ENCODE data around the gene MFNG. TPM values are rescaled to one million over a fixed set of nuclear protein-coding genes. Genes with fewer than 3 reads are reported as not detected.

Gene MFNG
- total RNA-seq, 1 donor from 2014 or later = 75.4 TPM

DNA sequence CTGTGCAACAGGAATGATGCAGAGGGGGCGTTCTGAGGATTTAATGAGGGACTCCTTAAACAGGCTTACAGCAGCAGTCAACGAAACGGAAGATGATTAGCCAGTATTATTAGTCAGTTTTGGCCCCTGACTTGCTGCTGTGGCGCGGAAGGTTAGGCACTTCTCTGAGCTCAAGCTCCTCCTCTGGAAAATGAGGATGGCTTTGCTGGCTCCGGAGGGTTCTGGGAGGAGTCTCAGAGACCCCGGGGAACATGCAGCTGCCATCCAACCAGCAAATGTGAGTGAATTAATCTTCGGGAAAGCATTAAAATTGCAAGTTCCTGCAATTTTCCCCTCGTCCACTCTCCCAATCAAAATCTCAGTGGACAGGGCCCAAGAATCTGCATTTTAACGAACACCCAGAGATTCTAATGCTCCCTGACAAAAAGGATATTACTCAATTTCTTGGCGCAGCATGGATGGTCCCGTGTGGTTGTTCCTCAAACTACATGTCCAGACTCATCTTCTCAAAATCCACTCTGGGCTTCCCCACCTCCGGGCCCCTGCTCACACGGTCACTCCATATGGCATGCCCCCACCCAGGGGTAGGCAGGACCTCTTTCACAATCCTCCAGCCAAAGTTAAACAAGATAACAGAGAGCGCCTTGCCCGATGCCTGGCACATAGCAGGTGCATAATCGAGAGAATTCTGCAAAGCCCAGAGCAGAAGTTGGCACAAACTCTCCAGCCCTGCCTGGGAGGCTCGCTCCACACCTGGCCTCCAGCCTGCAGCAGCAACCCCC is 65.3 kb downstream of the MFNG start:
- peaks cover 4% of the 10 kb centered on the region for H3K36me3 Mint-ChIP-seq (ENCODE audit: low read depth, unreplicated experiment)
- DNase-seq (ENCODE audit: low spot score) = no peak

DNA sequence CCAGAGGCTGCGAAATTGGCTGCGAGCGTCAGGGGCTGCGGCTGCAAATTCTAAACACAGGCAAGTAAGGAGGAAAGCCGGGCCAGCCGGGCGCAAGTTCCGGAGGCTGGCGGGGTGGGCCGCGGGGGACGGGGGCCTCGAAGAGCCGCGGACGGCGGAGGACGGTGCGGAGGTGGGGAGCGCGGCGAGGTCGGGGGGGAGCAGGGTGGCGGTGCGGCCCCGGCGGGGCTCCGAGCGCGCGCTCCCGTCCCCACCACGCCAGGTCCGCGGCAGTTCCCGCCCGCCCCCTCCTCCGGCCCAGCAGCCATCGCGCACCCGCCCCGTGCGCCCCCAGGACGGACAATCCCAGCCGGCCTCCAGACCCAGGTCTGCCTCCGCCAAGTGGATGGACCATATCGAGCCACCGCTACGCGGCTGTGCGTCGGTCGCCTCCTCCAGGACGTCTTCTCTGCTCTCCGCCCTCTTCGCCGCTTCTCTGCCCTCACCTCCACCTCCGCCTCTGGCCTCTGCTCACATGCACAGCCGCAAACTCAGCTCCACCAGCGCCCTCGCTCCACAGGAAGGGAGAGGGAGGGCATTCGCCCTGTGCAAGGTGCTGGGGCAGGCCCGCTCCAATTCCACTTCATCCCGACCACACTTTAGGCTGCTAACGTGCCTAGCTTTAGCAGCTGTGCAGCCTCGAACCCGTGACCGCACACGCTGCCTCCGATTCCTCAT is 66.1 kb downstream of the MFNG start:
- peaks cover 14% of the 10 kb centered on the region for H3K4me1 Mint-ChIP-seq (ENCODE audit: unreplicated experiment)
- peak; percentile 32 for DNase-seq (ENCODE audit: low spot score)
- TF ChIP-seq, protein P1, sequence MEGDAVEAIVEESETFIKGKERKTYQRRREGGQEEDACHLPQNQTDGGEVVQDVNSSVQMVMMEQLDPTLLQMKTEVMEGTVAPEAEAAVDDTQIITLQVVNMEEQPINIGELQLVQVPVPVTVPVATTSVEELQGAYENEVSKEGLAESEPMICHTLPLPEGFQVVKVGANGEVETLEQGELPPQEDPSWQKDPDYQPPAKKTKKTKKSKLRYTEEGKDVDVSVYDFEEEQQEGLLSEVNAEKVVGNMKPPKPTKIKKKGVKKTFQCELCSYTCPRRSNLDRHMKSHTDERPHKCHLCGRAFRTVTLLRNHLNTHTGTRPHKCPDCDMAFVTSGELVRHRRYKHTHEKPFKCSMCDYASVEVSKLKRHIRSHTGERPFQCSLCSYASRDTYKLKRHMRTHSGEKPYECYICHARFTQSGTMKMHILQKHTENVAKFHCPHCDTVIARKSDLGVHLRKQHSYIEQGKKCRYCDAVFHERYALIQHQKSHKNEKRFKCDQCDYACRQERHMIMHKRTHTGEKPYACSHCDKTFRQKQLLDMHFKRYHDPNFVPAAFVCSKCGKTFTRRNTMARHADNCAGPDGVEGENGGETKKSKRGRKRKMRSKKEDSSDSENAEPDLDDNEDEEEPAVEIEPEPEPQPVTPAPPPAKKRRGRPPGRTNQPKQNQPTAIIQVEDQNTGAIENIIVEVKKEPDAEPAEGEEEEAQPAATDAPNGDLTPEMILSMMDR (IDR thresholded peaks at IDR 0.05; ENCODE audit: unreplicated experiment) = no peak
- peaks cover 35% of the 10 kb centered on the region for H3K27me3 Mint-ChIP-seq (ENCODE audit: unreplicated experiment)
- no peak overlapping the region for H3K27ac Mint-ChIP-seq (ENCODE audit: unreplicated experiment)
- peaks cover 4% of the 10 kb centered on the region for H3K36me3 Mint-ChIP-seq (ENCODE audit: low read depth, unreplicated experiment)
- no peaks in the 10 kb centered on the region for H3K9me3 Mint-ChIP-seq (ENCODE audit: unreplicated experiment)
- H3K4me3 Mint-ChIP-seq (ENCODE audit: unreplicated experiment) = peak overlapping the region; percentile 83

More for the DNA sequence above, 65.3 kb downstream of the MFNG start:
- Mint-ChIP-seq H3K27ac (ENCODE audit: unreplicated experiment) (no peak overlapping the region), H3K4me3 (ENCODE audit: unreplicated experiment) (peak overlapping the region; percentile 83), H3K4me1 (ENCODE audit: unreplicated experiment) (peaks cover 14% of the 10 kb centered on the region), H3K9me3 (ENCODE audit: unreplicated experiment) (no peaks in the 10 kb centered on the region), H3K27me3 (ENCODE audit: unreplicated experiment) (peaks cover 39% of the 10 kb centered on the region)
- TF ChIP-seq, protein P1 (IDR thresholded peaks at IDR 0.05; ENCODE audit: unreplicated experiment) = peak; percentile 10

DNA sequence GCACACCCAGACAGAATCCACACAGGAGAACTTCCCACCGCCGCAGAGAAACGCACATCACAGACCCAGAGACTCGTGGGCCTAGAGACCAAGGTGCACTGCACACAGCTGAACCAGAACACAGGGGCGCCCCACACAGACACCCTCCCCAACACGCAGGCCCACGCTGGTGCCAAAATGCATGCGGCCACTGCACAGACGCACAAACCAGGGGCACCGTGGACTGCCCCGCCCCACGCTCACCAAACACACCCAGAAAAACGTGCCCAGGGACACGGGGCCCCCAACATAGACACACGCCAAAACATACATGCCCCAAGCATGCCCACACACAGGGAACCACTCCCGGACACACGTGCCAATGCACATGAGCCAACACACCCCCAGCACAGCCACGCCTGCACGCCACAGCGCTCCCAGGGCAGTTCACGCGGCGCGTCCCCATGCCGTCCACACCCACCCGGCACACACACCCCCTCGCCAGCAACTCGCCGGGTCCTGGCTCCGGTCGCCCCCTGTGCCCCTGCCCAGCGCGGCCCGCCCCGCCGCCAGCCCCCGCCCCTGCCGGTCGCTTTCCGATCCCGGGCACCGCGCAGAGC is 66.7 kb downstream of the MFNG start:
- DNase-seq (ENCODE audit: low spot score) = no peak
- Mint-ChIP-seq H3K27me3 (ENCODE audit: unreplicated experiment) (peaks cover 31% of the 10 kb centered on the region), H3K36me3 (ENCODE audit: low read depth, unreplicated experiment) (peaks cover 4% of the 10 kb centered on the region), H3K27ac (ENCODE audit: unreplicated experiment) (no peak overlapping the region), H3K4me1 (ENCODE audit: unreplicated experiment) (peaks cover 14% of the 10 kb centered on the region), H3K4me3 (ENCODE audit: unreplicated experiment) (peak overlapping the region; percentile 85), H3K9me3 (ENCODE audit: unreplicated experiment) (no peaks in the 10 kb centered on the region)
- TF ChIP-seq, protein P1 (IDR thresholded peaks at IDR 0.05; ENCODE audit: unreplicated experiment) = no peak

Other genes starting within 250 kb of the MFNG start
- gene RAC2, start 242.1 kb downstream of the MFNG start, total RNA-seq (ENCODE audit: unreplicated experiment) = 16.6 TPM
- 0.33 TPM for gene CYTH4, start 203.9 kb downstream of the MFNG start, total RNA-seq (ENCODE audit: unreplicated experiment)
- 1.2 TPM for gene ELFN2, start 58.9 kb downstream of the MFNG start, total RNA-seq (ENCODE audit: unreplicated experiment)
- 26.0 TPM for gene CARD10, start 33.0 kb upstream of the MFNG start, total RNA-seq (ENCODE audit: unreplicated experiment)
- 51.2 TPM for gene CDC42EP1, start 74.1 kb upstream of the MFNG start, total RNA-seq (ENCODE audit: unreplicated experiment)
- gene LGALS2, start 93.7 kb upstream of the MFNG start, total RNA-seq (ENCODE audit: unreplicated experiment) = not detected
- 63.6 TPM for gene GGA1, start 122.5 kb upstream of the MFNG start, total RNA-seq (ENCODE audit: unreplicated experiment)
- 11.6 TPM for gene SH3BP1, start 153.3 kb upstream of the MFNG start, total RNA-seq (ENCODE audit: unreplicated experiment)
- gene PDXP, start 172.3 kb upstream of the MFNG start, total RNA-seq (ENCODE audit: unreplicated experiment) = 13.4 TPM
- gene LGALS1, start 189.3 kb upstream of the MFNG start, total RNA-seq (ENCODE audit: unreplicated experiment) = 18.6 TPM
- 15.7 TPM for gene NOL12, start 200.0 kb upstream of the MFNG start, total RNA-seq (ENCODE audit: unreplicated experiment)
- 110 TPM for gene TRIOBP, start 210.7 kb upstream of the MFNG start, total RNA-seq (ENCODE audit: unreplicated experiment)